ENCODE measurements around the gene GRIK4. TPM values are rescaled to one million over a fixed set of nuclear protein-coding genes. Genes with fewer than 3 reads are reported as not detected.

Gene GRIK4
- total and polyA plus RNA-seq, 4 donors: 0.41 to 4.9 (median 1.7) TPM

DNA sequence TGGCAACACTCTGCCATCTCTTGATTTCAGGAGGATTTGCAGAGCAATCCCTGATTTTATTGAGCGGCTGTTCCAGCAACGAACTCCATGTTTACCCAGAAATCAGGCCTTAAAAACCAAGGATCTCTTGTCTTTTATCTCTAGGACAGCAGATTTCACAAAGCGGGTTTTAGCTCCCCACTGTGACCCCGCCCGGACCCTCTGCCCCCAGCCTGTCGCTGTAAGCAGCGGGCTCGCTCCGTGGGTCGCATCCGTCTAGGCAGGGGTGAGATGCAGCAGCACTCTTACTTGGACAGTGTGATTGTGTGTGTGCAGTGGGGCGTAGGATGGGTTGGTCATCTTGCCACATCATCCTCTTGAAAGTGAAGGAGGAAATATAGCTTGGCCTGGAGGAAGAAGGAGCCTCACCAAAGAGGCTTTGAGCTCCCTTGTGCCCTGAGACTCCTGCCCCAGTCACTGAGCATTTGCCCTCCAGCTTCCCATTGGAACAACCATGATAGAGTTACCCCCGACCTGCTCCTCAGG, 323.2 kb downstream of the GRIK4 start:
- WGBS, 2 donors: 90 to 93% methylated on average over 13 of the region's 13 CpGs
- H3K4me1 ChIP-seq (ENCODE audit: control insufficient read depth in 5 of 5, insufficient read depth in 5 of 5, low read length in 5 of 5): peaks cover 0 to 5% (median 0%) of the 10 kb centered on the region in 5 donors
- no peak for ATAC-seq (ENCODE audit: insufficient read depth, low FRiP score)
- no peak for TF ChIP-seq CTCF (IDR thresholded peaks at IDR 0.05; ENCODE audit: control extremely low read depth, extremely low read depth)
- no peak overlapping the region for H3K9ac ChIP-seq (ENCODE audit: insufficient read depth in 1 of 2, low read length in 2 of 2)
- no peaks in the 10 kb centered on the region for H3K36me3 ChIP-seq (ENCODE audit: control insufficient read depth in 4 of 4, insufficient read depth in 4 of 4, low read length in 4 of 4)
- no peak overlapping the region for H3K4me3 ChIP-seq
- no peaks in the 10 kb centered on the region for H3K9me3 ChIP-seq (ENCODE audit: control insufficient read depth in 4 of 4, insufficient read depth in 3 of 4, low read length in 3 of 4)
- H3K27ac ChIP-seq (ENCODE audit: low read depth in 1 of 2, low read length in 1 of 2): no peak overlapping the region
- no peaks in the 10 kb centered on the region for H3K27me3 ChIP-seq (ENCODE audit: control insufficient read depth in 3 of 3, insufficient read depth in 3 of 3, low read length in 2 of 3)
- DNase-seq: no peak

- no peak for DNase-seq
- 80 to 89% methylated on average over 11 of the region's 11 CpGs for WGBS, 2 donors
- H3K9ac ChIP-seq (ENCODE audit: insufficient read depth in 1 of 2, low read length in 2 of 2): no peak overlapping the region
- no peak overlapping the region for H3K4me3 ChIP-seq
- H3K4me1 ChIP-seq (ENCODE audit: control insufficient read depth in 5 of 5, insufficient read depth in 5 of 5, low read length in 5 of 5): peaks cover 0 to 8% (median 0%) of the 10 kb centered on the region in 5 donors
- no peaks in the 10 kb centered on the region for H3K27me3 ChIP-seq (ENCODE audit: control insufficient read depth in 3 of 3, insufficient read depth in 3 of 3, low read length in 2 of 3)
- no peaks in the 10 kb centered on the region for H3K36me3 ChIP-seq (ENCODE audit: control insufficient read depth in 4 of 4, insufficient read depth in 4 of 4, low read length in 4 of 4)
- no peak for TF ChIP-seq CTCF (IDR thresholded peaks at IDR 0.05; ENCODE audit: control extremely low read depth, extremely low read depth)
- H3K9me3 ChIP-seq (ENCODE audit: control insufficient read depth in 4 of 4, insufficient read depth in 3 of 4, low read length in 3 of 4): no peaks in the 10 kb centered on the region
- no peak for ATAC-seq (ENCODE audit: insufficient read depth, low FRiP score)
- no peak overlapping the region for H3K27ac ChIP-seq (ENCODE audit: low read depth in 1 of 2, low read length in 1 of 2)
Measured at GRCh38 chr11:120835601-120836228, 324.2 kb downstream of the GRIK4 start.

DNA sequence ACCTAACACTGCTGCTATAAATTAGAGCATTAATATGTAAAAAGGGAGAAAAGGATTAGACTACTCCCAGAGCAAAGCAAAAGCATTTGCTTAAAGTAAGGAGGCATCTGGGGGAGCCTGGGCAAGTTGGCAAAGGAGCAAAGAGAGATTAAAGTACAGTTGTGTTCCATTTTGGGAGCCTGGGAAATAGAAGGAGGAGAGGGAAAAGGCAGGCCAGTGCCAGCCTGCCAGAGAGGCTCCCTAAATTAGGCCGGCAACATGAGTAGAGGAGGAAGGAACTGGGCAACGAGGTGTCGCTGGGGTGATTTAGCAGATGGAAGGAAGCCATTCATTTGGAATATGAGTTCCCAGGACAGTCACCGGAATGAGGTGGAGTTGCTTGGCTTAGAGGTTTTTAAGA, 326.1 kb downstream of the GRIK4 start:
- no peak for TF ChIP-seq CTCF (IDR thresholded peaks at IDR 0.05; ENCODE audit: control extremely low read depth, extremely low read depth)
- DNase-seq (no peak), ATAC-seq (ENCODE audit: insufficient read depth, low FRiP score) (no peak)
- Histone ChIP-seq H3K27ac (ENCODE audit: low read depth in 1 of 2, low read length in 1 of 2) (no peak overlapping the region), H3K9ac (ENCODE audit: insufficient read depth in 1 of 2, low read length in 2 of 2) (no peak overlapping the region), H3K27me3 (ENCODE audit: control insufficient read depth in 3 of 3, insufficient read depth in 3 of 3, low read length in 2 of 3) (no peaks in the 10 kb centered on the region), H3K4me3 (no peak overlapping the region), H3K4me1 (ENCODE audit: control insufficient read depth in 5 of 5, insufficient read depth in 5 of 5, low read length in 5 of 5) (peaks cover 0 to 8% (median 0%) of the 10 kb centered on the region in 5 donors), H3K36me3 (ENCODE audit: control insufficient read depth in 4 of 4, insufficient read depth in 4 of 4, low read length in 4 of 4) (no peaks in the 10 kb centered on the region), H3K9me3 (ENCODE audit: control insufficient read depth in 4 of 4, insufficient read depth in 3 of 4, low read length in 3 of 4) (no peaks in the 10 kb centered on the region)
- 53% methylated on average over 4 of the region's 4 CpGs for WGBS, 2 donors

All from lung (tissue), 12 donors.